ENCODE results near the gene ATP10A. TPM values are rescaled to one million over a fixed set of nuclear protein-coding genes. Genes with fewer than 3 reads are reported as not detected.

The ATP10A gene
- total RNA-seq, 4 donors from 2014 or later, result 2.7 to 7.0 (median 3.4) TPM

GRCh38 chr15:25905140-25905539 lies 42.0 kb upstream of the ATP10A start:
- no peak for DNase-seq
- Histone ChIP-seq H3K36me3 (no peaks in the 10 kb centered on the region), H3K4me1 (peaks cover 4 to 7% of the 10 kb centered on the region in 2 donors), H3K9me3 (no peaks in the 10 kb centered on the region), H3K27ac (no peak overlapping the region), H3K4me3 (replicated peaks in 1 of 3) (no peak overlapping the region), H3K27me3 (no peaks in the 10 kb centered on the region)
- intact Hi-C loops (cut with DNase I), result no loop called here
- TF ChIP-seq POLR2A (IDR thresholded peaks at IDR 0.05), result no peak
- no peak for TF ChIP-seq CTCF (IDR thresholded peaks at IDR 0.05)
- 70 to 85% methylated on average over 2 of the region's 2 CpGs for WGBS, 2 donors

DNA sequence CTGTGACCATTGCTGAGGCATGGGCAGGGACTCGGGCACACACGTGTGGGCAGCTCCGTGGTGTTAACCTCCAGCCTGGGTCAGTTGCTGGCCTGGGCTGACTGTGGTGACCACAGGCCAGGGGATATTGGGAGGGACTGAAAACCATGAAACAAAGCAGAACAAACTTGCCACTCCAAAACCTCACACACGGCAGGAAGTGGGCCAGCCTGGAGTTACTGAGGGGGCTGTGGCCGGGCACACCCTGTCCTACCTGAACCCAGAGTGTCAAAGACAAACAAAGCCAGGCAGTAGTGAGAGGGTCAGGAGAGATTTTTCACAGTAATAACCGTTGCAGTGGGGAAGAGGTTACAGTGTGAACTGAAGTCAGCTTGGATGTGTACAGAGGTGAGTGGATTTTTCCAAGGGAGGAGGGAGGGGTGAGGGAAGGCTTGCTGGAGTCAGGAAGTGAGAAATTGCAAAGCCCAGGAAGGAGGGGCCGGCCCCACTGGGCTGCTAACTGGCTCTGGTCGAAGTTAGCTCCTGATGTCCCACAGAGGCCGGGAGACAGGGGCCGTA lies 40.0 kb upstream of the ATP10A start:
- WGBS, 2 donors, result 45 to 50% methylated on average over 10 of the region's 10 CpGs
- Histone ChIP-seq H3K4me1 (peaks cover 4 to 7% of the 10 kb centered on the region in 2 donors), H3K27me3 (no peaks in the 10 kb centered on the region), H3K9me3 (no peaks in the 10 kb centered on the region), H3K36me3 (no peaks in the 10 kb centered on the region), H3K27ac (peak overlapping the region in 1 of 3 donors; percentile 31), H3K4me3 (replicated peaks in 1 of 3) (no peak overlapping the region)
- intact Hi-C loops (cut with DNase I), result no loop called here
- peak; percentile 29 to 33 for DNase-seq
- TF ChIP-seq CTCF (IDR thresholded peaks at IDR 0.05) (no peak), POLR2A (IDR thresholded peaks at IDR 0.05) (no peak)

GRCh38 chr15:25901811-25902605 lies 38.9 kb upstream of the ATP10A start:
- TF ChIP-seq POLR2A (IDR thresholded peaks at IDR 0.05) (no peak), CTCF (IDR thresholded peaks at IDR 0.05) (no peak)
- no peak overlapping the region for H3K27ac ChIP-seq
- intact Hi-C loops (cut with DNase I), result no loop called here
- WGBS, 2 donors, result 91 to 93% methylated on average over 14 of the region's 14 CpGs
- H3K36me3 ChIP-seq, result no peaks in the 10 kb centered on the region
- no peak for DNase-seq
- peaks cover 4 to 7% of the 10 kb centered on the region in 2 donors for H3K4me1 ChIP-seq
- H3K9me3 ChIP-seq, result no peaks in the 10 kb centered on the region
- H3K4me3 ChIP-seq (replicated peaks in 1 of 3), result no peak overlapping the region
- no peaks in the 10 kb centered on the region for H3K27me3 ChIP-seq

DNA sequence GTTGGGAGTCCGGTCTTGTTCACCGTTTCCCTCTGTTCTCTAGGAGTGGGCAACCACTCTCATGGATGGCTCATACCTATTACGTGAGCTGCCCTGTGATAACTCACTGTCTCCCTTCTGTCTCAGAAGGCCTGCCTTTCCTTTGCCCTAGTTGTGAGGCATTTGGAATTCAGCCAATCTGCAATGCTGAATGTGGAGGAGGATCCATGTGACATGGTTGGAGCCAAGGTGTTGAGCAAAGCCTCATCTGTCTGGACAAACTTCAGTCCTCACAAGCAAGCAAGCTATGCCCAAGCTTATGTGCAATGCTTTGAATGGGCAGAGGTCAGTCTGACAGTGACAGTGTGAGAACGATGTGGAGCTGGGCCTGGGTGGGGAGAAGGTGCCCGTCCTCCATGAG lies 37.8 kb upstream of the ATP10A start:
- H3K4me3 ChIP-seq (replicated peaks in 1 of 3), result no peak overlapping the region
- H3K27ac ChIP-seq, result no peak overlapping the region
- 86 to 89% methylated on average over 5 of the region's 5 CpGs for WGBS, 2 donors
- DNase-seq, result no peak
- intact Hi-C loops (cut with DNase I), result no loop called here
- no peaks in the 10 kb centered on the region for H3K27me3 ChIP-seq
- no peaks in the 10 kb centered on the region for H3K9me3 ChIP-seq
- H3K36me3 ChIP-seq, result no peaks in the 10 kb centered on the region
- peaks cover 4 to 7% of the 10 kb centered on the region in 2 donors for H3K4me1 ChIP-seq
- no peak for TF ChIP-seq POLR2A (IDR thresholded peaks at IDR 0.05)
- TF ChIP-seq CTCF (IDR thresholded peaks at IDR 0.05), result no peak

DNA sequence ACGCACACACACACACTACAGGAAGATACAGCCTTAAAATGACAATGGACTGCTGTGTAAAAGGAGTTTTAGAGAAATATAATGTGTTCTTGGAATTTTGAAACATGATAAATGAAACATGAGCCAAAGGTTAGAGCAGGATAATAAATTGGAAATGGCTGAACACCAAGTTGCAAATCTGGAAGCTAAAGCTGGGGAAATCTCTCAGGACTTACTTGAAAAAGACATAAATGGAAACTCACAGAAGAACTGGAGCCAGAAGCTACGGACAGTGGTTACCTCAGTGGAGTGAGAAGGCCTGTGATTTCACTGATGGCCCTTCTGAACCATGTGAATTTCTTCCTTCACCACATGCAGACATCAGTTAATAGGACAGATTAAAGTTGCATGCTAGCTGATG lies 37.3 kb upstream of the ATP10A start:
- DNase-seq, result no peak
- Histone ChIP-seq H3K9me3 (no peaks in the 10 kb centered on the region), H3K4me3 (replicated peaks in 1 of 3) (no peak overlapping the region), H3K36me3 (no peaks in the 10 kb centered on the region), H3K4me1 (peaks cover 4 to 7% of the 10 kb centered on the region in 2 donors), H3K27ac (no peak overlapping the region), H3K27me3 (no peaks in the 10 kb centered on the region)
- 66 to 84% methylated on average over 2 of the region's 2 CpGs for WGBS, 2 donors
- intact Hi-C loops (cut with DNase I), result no loop called here
- TF ChIP-seq POLR2A (IDR thresholded peaks at IDR 0.05) (no peak), CTCF (IDR thresholded peaks at IDR 0.05) (no peak)
